Right ventricle myocardium inferior (tissue), 1 donor: ENCODE data around the gene ZNF518A. TPM values are rescaled to one million over a fixed set of nuclear protein-coding genes. Genes with fewer than 3 reads are reported as not detected.

Source experiments
- ATAC-seq: fragments of 200-7000 bp; cut with Tn5 transposase; one replicate; pipeline ENCODE4 v1.9.1; 2020; ENCODE audit warnings: mild to moderate bottlenecking, moderate library complexity
- DNase-seq: peaks from one replicate; pipeline ENCODE4 v3.0.0; 2021; ENCODE audit errors: missing footprints
- intact Hi-C: fragments of 100-400 bp; cut with DNase I; formaldehyde crosslinking; loops from one replicate; pipeline ENCODE4 v1.11.0; 2022
- long read RNA-seq: library from polyadenylated mRNA; unstranded; transcript quantifications from one replicate; pipeline ENCODE4 v2.0.0, GENCODE V29; 2021
- total RNA-seq: library from RNA; stranded (reverse); fragmentation: NEBNext Ultra II Directional; extraction: Animal tissue kit (Norgen Biotek cat#: 25700); gene quantifications from one replicate; pipeline ENCODE4 v1.2.1, GENCODE V29; 2021
- donor health status: DM: no; HTN: yes; CAD: no; lungs with severe emphysema.

Gene ZNF518A, protein sequence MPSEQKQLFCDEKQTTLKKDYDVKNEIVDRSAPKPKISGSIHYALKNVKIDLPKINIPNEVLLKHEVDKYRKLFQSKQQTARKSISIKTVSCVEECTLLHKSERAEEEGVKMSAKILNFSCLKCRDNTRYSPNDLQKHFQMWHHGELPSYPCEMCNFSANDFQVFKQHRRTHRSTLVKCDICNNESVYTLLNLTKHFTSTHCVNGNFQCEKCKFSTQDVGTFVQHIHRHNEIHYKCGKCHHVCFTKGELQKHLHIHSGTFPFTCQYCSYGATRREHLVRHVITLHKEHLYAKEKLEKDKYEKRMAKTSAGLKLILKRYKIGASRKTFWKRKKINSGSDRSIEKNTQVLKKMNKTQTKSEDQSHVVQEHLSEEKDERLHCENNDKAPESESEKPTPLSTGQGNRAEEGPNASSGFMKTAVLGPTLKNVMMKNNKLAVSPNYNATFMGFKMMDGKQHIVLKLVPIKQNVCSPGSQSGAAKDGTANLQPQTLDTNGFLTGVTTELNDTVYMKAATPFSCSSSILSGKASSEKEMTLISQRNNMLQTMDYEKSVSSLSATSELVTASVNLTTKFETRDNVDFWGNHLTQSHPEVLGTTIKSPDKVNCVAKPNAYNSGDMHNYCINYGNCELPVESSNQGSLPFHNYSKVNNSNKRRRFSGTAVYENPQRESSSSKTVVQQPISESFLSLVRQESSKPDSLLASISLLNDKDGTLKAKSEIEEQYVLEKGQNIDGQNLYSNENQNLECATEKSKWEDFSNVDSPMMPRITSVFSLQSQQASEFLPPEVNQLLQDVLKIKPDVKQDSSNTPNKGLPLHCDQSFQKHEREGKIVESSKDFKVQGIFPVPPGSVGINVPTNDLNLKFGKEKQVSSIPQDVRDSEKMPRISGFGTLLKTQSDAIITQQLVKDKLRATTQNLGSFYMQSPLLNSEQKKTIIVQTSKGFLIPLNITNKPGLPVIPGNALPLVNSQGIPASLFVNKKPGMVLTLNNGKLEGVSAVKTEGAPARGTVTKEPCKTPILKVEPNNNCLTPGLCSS (N-terminal part only)
- total RNA-seq = 10.9 TPM
- long read RNA-seq, partial matches to known transcripts = 0 of 1 reads
- long read RNA-seq, other reads (novel, unspliced or antisense) = 1 of 1 reads

DNA sequence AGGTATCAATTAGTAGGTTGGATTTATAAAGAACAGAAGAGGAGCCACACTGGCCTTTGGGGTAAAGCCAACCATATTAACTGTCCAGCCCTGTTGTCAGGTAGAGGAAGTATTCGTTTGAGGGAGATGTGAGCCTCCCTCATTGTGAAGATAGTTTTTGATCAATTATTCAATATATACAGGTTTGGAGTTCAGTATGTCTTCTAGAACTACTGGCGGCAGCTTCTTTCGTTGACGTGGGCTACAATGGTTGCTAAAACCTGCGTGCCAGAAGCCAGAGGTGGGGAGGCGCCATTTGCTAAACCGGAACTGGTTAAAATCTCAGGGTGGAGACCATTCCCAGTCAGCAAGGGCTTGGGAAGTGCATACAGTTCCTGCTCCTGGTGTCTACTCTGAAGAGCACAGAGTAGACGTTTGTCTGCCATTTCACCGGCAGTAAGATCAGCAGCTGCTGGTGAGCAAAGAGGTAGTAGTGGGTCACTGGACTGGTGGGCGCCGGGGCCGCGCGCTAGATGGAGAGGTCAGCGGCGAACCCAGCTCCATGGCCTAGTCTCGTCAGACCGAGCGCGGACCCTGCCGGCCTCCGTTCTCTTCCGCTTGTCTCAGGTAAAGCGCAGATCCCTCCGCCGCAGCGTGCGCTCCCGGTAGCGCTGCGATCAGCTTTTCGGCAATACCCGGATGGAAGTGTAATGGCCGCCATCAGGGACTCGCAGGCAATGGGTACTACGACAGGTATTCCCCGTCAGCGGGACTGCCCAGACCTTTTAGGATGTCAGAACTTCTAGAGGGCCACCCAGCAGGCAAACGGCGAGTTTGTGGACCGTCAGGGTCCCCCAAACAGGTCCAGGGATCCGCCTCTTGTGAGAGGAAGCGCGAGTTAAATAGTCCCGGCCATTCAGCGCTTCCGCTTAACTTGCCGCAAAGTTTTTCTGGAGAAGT, at the start of gene ZNF518A:
ZNF518A (plus strand) TSS at position 911 of the 939 bp plus-strand sequence. CDS start 26,026 bp downstream, outside the sequence.
- intact Hi-C loops = loop anchor here (1.0 to 10.0 kb wide), 2 partner anchors 39 to 115 kb away; no protein-coding TSS in a partner anchor
- ATAC-seq (peak; percentile 96), DNase-seq (peak; percentile 96)

DNA sequence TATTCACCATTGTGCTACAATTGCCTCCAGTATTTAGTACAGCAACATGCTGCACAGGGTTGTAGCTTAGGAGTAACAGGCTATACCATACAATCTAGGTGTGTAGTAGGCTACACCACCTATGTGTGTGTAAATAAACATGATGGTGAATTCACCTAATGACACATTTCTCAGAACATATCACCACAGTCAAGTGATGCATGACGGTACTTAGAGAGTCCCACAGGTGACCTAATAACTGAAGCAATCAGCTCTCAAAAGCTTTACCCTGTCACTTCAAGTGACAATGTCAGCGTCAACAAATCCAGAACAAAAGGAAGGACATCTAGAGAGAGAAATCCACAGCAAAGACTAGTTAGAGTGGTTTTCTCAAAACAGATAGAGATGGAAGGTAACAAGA, 47.9 kb upstream of the ZNF518A start:
- intact Hi-C loops = no loop called here
- no peak for DNase-seq
- ATAC-seq = peak; percentile 29

DNA sequence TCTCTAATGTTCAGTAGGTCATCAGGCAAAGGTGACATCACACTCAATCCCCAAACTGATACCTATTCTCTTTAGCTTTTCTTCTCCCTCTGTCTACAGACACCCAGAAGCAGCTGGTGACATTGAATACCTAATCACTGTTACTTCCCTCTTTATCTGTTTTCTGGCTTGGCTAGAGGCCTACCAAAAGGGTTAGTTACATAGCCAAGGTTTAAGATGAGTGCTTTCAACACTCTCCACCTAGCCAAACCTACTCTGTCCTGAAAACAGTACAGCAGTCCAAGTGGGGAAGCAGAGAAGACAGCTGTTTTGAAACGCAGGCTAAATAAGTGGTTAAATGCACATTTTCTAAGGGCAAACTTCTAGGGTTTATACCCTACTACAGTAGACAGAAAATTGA, 47.3 kb upstream of the ZNF518A start:
- ATAC-seq = peak; percentile 85
- intact Hi-C loops = no loop called here
- DNase-seq = no peak

DNA sequence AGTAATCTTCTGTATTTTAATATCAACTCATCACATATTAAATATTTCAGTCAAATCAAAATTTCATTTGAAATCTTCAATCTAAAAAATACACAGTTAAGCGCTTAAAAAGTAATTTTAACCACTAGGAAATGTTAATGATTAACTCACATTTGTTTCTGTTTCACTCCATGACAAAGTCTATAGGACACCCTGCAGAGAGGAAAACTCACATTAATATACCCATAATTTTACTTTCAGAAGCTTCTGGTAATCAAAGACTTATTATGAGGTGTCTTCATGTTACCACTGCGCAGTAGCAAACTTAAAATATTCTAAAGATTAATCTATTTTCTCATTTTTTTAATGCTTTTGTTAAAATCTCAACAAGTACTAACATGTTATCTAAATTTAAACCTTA, 41.0 kb upstream of the ZNF518A start:
- intact Hi-C loops = loop anchor here (2.0 kb wide), 1 partner anchor 46 kb away; the partner anchor contains the start of gene CCNJ
- DNase-seq = no peak
- ATAC-seq = no peak

DNA sequence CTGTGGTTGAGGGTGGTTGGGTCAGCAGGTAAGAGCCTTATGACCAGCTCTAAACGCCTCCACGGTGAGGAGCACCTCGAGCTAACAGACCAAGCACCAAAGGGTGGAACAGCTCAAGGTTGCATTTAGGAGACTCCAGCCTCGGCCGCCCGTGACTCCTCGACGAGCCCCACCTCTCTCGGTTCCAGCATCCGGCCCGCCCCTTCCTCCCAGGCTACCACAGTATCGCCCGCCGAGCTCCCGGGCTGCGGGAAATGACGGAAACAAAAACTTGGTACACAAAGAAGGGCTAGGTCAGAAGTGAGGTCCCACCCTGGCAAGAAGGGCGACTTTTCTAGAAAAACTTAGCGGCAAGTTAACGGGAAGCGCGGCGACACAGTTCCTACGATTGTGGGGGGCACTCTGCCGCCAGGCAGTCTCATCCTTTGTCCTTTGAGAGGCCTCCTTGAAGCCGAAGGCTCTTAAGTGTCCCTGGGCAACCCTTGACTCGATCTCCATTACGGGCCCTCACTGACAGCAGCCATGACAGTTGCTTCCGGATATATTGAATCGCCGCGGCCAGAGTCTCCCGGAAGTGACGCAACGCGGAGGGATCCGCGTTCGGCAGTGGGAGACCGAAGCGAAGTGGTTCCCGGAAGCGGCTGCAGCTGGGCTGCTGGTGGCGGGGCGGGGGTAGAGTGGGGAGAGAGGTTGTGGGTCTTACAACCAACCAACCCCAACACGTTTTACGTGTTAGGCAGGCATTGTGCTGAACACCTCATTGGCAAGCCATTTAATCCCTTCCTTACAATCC, 40.2 kb upstream of the ZNF518A start:
- intact Hi-C loops = loop anchor here (1.0 to 2.0 kb wide), 2 partner anchors 40 to 47 kb away; partner anchors contain the start of genes CCNJ and ZNF518A
- peak; percentile 97 for ATAC-seq
- DNase-seq = peak; percentile 98

DNA sequence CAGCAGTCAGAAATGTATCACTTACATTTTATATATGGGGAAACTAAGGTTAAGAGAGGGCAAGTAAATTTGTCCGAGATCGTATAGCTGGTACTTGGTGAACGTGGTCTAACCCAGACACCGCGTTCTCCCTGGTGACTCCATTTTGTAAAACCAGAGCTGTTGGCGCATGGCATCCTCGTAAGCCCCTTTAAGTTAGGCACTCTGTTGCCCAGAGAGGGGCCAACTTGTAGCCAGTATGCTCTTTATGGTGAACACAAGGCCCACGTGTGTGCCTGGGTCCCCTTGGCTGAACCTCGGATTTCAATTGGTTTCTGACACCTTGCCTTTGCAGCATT, 39.7 kb upstream of the ZNF518A start:
- no peak for ATAC-seq
- intact Hi-C loops = loop anchor here (1.0 kb wide), 1 partner anchor 40 kb away; the partner anchor contains the start of gene ZNF518A
- DNase-seq = no peak

DNA sequence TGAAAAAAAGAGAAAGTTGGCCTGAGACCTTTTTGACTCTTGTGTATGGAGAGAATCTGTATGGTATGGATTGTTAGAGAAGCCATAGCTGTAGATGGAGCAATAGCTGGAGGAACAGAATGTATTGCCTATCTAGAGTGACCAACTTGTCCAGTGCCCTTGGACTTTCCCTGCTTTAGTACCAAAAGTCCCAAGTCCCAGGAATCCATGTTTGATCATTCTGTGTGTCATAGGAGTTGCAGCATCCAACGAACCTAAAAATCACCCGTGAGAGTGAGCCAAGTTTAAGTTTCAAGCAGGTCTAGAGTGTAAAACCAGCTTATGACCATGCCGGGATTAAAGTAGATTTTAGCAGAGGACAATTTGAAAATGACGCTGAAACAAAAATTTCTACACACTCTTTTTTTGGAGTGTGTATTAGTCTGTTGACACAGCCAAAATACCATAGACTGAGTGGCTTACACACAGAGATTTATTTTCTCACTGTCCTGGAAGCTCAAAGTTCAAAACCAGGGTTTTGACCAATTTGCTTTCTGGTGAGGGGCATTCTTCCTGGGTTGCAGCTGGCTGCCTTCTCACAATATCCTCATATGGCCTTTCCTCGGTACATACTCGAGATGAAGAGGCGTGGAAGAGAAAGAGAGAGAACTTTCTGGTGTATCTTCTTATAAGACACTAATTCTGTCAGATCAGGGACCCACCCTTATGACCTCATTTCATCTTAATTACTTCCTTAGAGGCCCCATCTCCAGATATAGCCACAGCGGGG, 36.9 kb upstream of the ZNF518A start:
- ATAC-seq (no peak), DNase-seq (no peak)
- intact Hi-C loops = no loop called here

DNA sequence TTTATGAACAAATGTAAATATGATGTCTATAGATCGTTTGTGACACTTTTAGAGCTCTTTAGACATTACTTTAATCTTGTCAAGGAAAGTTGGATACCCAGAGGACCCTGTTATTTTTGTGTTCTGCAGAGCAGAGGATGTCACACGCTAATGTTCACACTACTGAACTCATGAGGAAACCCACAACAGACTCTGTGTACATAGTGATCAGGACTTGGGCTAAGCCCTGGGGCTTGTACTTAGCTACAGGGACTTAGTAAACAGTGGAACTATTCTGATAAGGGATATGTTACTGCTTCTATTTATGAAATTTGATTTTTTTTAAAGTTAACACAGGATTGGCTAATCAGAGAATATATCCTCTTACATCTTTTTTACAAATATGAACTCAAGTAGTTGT, 36.1 kb upstream of the ZNF518A start:
- ATAC-seq (no peak), DNase-seq (no peak)
- intact Hi-C loops = no loop called here

DNA sequence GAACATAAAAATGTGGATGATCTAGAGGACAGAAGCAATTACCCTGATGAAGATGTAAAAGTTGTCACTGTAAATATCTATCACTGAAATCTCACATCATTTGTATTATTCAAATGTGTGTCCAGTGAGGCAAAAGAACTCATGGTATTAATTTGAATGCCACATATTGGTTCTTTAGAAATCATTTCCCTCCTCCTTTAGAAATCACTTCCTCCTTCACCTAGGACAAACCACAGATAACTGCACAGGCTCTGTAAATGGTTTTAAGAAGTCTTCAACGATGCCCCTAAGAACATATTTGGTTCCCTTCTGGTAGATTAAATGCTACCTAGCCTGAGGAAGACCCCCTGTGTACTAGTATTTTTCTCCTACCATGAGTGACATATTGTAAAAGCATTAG, 33.1 kb upstream of the ZNF518A start:
- intact Hi-C loops = no loop called here
- ATAC-seq = no peak
- DNase-seq = no peak

DNA sequence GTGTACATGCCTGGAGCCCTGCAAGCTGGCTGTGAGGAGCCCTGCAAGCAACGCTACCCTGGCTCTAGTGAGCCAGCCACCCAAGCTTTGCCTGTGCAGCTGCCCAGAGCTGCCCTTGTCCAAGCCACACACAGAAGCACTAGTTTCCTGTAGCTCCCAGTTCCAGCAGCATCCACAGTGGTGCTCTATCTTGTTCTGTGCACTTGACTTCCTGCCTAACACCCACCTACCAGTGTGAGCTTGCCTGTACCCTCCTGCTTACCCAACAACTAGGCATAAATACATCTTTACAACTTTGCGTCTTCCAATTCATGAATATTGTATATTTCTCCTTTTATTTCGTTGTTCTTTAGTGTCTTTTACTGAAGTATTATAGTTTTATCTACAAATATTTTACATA, 32.2 kb upstream of the ZNF518A start:
- intact Hi-C loops = no loop called here
- no peak for ATAC-seq
- DNase-seq = no peak

DNA sequence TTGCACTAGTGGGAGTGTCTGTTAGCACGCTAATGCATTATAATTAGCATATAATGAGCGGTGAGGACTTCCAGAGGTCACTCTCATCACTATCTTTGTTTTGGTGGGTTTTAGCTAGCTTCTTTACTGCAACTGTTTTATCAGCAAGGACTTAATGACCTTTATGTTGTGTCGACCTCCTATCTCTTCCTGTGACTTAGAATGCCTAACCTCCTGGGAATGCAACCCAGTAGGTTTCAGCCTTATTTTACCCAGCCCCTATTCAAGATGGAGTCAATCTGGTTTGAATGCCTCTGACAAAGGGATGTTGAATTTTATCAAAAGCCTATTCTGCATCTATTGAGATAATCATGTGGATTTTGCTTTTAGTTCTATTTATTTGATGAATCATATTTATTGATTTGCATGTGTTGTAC, 22.5 kb upstream of the ZNF518A start:
- intact Hi-C loops = no loop called here
- no peak for DNase-seq
- no peak for ATAC-seq

DNA sequence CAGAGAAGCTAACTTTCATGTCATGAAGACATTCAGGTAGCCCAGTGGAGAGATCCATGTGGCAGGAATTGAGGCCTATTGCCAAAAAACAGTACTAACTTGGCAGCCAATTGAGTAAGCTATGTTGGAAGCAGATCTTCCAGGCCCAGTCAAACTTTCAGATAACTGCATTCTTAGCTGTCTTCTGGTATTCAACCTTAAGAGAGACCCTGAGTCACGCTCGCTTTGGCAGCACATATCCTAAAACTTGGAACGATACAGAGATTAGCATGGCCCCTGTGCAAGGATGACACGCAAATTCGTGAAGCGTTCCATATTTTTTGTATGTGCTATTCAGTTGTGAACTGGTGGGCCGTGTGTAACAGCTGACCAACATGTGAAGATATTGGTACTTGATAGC, 17.6 kb upstream of the ZNF518A start:
- intact Hi-C loops = no loop called here
- no peak for DNase-seq
- ATAC-seq = no peak

DNA sequence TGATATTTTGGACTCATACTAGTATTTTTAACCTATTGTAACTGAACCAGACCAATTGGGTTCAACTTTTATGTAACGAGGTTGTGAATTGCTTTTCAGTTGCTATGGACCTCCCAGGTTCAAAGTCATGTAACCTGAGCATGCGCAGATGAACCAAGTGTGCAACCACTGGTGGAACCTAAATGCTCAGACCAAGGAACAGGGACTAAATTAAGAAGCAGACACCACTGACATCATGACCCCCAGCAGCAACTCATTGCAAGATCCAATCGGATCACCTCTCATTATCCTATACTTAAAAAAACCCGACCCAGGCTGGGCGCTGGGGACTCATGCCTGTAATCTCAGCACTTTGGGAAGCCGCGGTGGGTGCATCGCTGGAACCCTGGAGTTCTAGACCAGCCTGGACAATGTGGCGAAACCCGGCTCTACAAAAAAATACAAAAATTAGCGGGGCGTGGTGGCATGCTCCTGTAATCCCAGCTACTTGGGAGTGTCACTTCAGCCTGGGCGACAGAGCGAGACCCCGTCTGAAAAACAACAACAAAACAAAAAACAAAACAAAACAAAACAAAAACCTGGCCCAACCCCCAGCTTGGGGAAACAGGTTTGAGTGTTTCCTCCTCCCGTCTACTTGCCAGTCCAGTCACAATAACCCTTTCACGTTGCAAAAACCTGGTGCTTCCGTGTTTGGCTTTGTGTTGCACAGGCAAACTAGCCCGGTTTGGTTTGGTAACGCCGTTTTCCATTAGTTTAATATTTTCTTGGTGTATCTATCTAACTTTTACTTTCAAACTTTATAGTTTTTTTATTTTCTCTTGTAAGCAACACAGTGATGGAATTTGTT, 11.3 kb upstream of the ZNF518A start:
- intact Hi-C loops = no loop called here
- ATAC-seq = no peak
- no peak for DNase-seq

DNA sequence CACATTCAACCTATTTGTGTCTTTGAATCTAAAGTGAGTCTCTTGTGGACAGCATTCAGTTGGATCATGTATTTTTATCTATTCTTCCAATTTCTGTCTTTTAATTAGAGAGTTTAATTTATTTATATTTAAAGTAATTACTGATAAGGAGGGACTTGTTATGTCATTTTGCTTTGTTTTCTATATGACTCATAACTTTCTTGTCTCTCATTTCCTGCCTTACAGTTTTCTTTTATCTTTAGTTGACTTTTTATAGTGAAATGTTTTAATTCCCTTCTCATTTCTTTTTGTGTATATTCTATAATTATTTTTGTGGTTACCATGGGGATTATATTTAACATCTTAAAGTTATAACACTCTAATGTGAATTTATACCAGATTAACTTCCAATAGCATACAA, 7.3 kb upstream of the ZNF518A start:
- ATAC-seq (no peak), DNase-seq (no peak)
- intact Hi-C loops = no loop called here

DNA sequence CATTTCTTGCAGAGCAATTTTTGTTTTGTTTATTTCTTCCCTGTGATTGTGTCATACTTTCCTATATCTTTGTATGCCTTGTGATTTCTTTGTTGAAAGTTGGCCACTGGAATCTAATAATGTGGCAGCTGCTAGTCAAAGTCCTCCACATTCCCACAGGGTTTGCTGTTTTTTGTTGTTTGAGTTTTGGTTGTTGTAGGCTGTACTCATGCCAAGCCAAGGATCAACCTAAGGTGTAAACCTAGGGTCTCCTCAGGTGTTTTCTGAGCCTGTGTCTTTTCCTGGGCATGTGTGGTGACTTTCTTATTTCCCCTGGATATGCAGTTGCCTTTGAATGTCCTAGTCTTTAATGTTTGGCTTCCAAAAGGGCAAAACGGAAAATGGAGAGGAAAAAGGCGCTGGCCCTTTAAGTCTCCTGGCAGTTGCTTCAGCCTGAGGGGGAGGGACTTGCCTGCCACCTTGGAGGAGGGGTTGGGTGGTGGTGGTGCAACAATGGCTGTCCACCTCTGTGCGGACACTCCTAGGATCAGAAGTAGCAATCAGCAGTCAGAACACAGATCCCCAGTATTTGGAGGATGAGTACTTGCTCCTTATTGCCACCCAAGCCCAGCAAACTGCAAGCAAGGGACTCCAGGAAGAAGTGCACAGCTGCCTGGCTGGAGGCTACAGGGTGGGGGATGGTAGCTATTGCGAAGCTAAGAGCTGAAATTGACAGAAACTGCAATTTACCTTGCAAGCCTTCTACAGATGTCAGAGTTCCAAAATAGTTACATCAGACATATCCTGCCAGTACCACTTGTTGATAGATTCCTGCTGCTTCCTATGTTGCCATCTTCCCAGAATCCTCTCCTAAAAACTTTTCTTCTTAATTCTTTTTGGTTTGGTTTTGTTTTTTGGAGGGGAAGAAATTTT, 5.6 kb upstream of the ZNF518A start:
- DNase-seq (no peak), ATAC-seq (no peak)
- intact Hi-C loops = no loop called here
